Ishikawa (cell line): ENCODE results near the gene MED31.

Experiments
- CEBPB ChIP-seq: IDR thresholded peaks from 2 replicates; pipeline ENCODE4 v1.6.1; 2012
- CREB1 ChIP-seq: IDR thresholded peaks from 2 replicates; pipeline ENCODE4 v1.6.1; 2012; ENCODE audit warnings: low read depth
- EGR1 ChIP-seq: IDR thresholded peaks from 2 replicates; pipeline ENCODE4 v1.6.1; 2012
- EP300 ChIP-seq: IDR thresholded peaks from 2 replicates; pipeline ENCODE4 v1.6.1; 2012; ENCODE audit warnings: borderline replicate concordance
- FOXM1 ChIP-seq: IDR thresholded peaks from 2 replicates; pipeline ENCODE4 v1.6.1; 2012; ENCODE audit warnings: low read depth, borderline replicate concordance
- MAX ChIP-seq: IDR thresholded peaks from 2 replicates; pipeline ENCODE4 v1.6.1; 2012
- RAD21 ChIP-seq: IDR thresholded peaks from 2 replicates; pipeline ENCODE4 v1.6.1; 2012; ENCODE audit warnings: low read depth
- REST ChIP-seq: IDR thresholded peaks from 2 replicates; pipeline ENCODE4 v1.6.1; 2012; ENCODE audit warnings: low read depth, mild to moderate bottlenecking
- TAF1 ChIP-seq: IDR thresholded peaks from 2 replicates; pipeline ENCODE4 v1.6.1; 2012; ENCODE audit warnings: low read depth, mild to moderate bottlenecking
- TEAD4 ChIP-seq: IDR thresholded peaks from 2 replicates; pipeline ENCODE4 v1.6.1; 2012
- YY1 ChIP-seq: IDR thresholded peaks from 2 replicates; pipeline ENCODE4 v1.6.1; 2012; ENCODE audit warnings: low read depth

- TF ChIP-seq EP300 (no peak), TAF1 (no peak), MAX (no peak), REST (no peak), EGR1 (no peak), YY1 (no peak), FOXM1 (no peak), TEAD4 (no peak), RAD21 (no peak), CEBPB (no peak), CREB1 (no peak)
Observed at GRCh38 chr17:6633263-6633662, 18.1 kb downstream of the MED31 start.
